Superior temporal gyrus (tissue), 1 donor: Measurements from ENCODE around the gene PLD1.

Source experiments
- DNase-seq: peaks from one replicate; pipeline ENCODE4 v3.0.0-alpha.2; 2016; ENCODE audit errors: extremely low spot score

The PLD1 gene

DNA sequence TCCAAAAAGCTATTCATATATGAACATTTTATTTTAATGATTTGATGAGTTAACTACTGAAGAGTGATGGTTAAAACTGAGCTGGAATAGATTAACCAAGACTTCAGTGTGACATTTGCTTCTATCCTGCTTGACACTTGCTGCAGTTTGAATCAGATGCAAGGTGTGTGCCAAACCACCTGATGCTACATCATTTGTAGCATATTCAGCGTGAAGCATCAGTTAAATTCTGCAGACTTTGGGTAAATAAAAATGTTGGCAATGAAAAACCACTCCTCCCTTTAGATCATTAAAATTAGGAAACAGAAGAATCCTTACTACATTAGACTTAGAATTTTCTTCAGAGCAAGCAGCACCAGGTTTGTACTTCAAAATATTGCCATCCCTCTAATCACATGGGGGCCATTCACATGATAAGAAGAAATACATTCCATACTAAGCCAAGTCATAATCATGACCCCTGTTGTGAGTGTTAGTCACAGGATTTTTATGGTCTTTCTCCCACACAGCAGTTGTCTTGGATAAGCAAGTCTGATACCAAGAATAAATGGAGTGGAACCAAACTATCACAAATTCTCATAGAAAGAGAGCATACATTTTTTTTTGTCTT, 189.4 kb downstream of the PLD1 start:
- DNase-seq: no peak

DNA sequence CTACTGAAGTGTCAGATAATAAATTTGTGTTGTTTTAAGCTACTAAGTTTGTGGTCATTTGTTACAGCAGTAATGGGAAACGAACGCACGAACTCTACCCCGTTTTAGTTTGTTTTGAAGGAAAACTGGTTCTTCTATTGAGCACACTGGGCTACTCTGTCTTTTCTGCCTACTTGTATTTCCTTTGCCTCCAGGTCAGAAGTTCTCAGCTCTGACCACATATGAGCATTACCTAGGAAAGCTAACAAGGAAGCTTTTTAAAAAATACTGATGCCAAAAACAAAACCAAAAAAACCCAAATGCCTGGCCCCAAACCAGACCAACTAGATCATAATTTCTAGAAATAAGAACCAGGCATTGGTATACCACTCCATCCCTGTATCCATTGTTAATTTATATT, 193.5 kb downstream of the PLD1 start:
- DNase-seq: no peak

DNA sequence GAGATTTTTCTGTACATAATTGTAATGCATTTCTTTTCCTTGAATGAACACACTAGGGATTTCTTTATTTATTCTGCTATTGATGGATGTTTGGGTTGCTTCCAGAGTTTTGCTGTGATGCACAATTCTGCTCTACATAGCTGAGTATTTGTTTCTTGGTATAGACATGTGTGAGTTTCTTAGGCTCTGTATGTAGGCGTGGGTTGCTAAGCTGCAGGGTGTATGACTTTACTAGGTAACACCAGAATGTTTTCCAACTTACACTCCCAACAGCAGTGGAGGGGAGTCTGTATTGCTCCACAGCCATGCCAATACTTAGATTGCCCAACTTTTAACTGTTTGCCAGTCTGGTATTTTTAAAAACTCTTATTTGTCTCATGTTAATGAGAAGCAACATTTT, 194.6 kb downstream of the PLD1 start:
- DNase-seq: no peak

DNA sequence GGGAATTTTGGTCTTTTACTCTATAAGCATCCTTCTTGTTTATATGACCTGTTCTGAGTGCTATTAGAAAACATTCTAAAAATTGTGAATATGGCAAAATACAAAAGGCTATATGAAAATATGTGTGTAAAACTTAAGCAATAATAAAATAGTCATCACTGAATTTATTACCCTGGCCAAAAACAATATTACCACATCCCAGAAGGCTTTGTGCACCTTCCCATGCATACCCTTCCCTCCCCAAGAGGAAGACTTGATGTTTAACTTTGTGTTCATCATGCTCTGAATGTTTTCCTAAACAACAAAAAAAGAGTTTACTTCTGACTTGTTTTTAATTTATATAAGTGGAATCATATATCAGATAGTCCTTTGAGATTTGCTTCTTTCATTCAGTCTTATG, 195.0 kb downstream of the PLD1 start:
- DNase-seq: no peak

DNA sequence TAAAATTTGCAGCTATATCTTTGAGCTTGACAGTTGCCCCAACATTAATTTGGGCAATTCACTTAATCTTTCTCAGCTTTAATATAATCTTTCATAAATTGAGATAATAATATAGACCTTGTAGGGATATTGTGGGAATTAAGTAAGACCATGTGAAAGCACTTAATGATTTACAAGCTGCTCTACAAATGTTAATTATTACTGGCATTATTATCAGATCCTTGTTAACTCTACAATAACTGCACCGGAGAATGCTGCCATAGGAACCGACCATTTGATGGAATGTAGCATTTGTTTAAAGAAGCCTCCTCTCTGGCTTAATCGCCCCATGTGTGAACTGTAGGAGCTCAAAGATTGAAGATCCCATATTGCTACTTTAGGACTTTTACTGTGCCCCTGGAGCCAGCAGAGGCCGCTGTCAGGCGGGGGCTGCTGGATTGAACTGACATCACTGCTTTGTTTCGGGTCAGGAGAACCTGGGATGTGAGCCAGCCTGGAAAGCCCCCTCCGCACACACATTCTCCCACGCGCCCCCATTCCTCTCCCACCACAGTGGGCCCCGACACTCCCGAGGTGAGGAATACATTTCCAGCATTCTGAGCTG, 195.9 kb downstream of the PLD1 start:
- peak; percentile 60 for DNase-seq

DNA sequence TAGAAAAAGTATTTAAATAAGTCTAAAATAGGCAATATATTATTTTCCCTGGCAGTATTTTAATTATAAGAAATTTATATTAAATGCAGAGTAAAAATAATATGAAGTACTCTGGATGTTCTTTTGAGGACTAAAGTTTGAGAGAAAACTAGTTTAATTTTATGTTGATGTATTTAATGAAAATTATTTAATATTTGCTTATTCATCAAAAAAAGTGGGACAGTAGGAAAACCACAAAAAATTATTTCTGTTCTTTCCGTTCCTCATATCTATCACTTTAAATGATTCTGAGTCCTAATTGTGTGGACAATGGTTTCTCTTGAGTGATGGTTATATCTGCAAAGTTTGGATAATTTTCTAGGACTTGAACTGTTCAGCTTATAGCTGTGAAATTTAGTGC, 202.8 kb downstream of the PLD1 start:
- DNase-seq: no peak

DNA sequence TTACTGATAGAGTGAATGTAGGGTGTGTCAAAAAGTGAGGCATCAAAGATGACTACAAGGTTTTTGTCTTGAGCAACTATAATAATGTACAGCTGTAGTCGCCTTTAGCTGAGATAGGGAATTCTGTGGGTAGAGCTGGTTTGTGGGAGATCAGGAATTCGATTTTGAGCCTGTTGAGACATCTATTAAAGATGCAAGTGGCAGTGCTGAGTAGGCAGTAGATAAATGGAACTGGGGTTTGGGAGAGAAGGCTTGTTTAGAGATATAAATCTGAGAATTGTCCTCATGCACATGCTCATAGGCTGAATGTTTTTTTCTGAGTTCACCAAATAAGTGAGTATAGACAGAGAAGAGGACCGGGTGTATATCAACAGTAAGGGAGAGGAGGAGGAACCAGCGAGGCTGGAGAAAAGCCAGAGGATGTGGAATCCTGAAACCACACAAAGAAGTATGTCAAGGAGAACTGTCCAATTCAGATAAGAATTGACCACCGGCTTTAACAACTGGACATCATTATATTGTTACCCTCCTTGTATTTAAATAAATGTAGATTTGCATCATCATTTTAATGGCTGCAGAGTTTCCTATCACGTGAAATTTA, 204.0 kb downstream of the PLD1 start:
- no peak for DNase-seq

DNA sequence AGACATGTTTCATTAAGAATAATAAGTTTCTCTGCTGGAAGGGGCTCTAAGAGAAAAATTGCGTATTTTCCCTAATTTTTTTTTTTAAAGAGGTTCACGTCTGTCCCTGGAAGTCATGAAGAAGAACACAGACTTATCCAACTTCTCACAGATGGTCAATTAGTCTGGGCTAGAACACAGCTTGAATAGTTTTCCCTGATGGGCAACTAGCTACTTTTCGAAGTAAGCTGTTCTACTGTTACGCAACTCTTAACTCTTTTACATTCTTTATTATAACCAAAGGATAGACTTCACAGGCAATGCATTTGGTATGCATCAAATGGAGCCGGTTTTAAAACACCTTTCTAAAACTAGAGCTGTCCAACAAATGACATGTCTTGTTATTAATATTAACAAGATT, 205.9 kb downstream of the PLD1 start:
- DNase-seq: no peak

DNA sequence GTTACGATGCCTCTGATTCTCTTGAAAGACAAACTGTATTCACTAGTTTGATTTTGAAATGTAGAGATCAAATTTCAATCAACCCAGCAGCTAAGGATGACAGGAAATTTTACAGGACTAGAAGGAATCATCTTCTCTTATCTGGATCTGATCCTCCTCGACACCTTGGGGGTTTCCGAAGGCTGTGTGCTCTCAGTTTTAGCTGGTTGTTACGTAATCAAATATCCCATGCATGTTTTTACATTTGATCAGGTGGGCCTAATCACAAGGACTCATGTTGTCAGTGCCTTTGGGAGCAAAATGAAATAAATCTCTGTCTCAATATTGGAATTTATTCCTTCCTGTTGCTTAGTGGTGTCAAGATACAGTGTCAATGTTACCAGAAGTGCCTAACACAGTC, 208.2 kb downstream of the PLD1 start:
- DNase-seq: no peak

DNA sequence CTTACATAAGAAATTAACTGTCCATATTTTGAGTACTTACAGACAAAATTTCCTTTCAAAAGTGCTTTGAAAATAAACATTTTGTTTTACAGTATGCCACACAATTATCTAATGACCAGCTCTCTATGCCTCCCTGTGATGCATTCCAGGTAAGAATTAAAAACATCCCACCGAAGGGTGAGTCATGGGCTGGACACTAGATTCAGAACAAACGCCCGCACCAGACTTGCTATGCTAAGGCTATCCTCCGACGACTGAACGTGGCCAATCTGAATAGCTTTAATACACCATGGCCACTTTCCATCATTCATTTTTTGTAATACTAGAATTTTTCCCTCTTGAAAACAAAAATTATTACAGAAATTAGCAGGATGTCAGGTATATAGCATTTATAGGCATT, 210.3 kb downstream of the PLD1 start:
- DNase-seq: no peak

DNA sequence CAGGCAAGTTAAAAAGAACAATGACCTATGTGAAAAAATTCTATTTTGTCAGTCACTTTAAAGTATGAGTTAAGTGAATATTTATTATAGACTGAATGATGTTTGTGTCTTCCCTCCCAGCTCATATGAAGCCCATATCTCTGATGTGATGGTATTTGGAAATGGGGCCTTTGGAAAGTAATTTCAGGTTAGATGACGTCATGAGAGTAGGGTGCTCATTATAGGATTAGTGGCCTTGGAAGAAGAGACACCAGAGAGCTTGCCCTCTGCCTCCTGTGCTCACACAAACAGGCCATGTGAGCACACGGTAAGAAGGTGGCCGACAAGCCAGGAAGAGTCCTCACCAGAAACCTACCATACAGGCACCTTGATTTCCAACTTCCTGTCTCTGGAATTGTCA, 211.3 kb downstream of the PLD1 start:
- no peak for DNase-seq

DNA sequence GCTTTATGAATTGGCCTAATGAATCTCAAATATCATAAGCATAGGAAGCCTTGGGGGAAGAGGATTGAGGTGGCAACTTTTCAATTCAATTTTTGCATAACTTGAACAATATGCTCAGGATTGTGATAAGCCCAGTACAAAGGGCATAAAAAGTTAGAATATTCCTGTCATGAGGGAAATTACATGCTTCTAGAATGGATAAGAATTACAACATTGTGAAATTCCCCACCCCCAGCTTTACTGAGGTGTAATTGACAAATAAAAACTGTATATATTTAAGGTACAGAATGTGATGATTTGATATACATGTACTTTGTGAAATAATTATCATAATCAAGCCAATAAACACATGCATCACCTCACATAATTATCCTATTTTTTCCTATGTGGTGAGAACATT, 217.5 kb downstream of the PLD1 start:
- no peak for DNase-seq

DNA sequence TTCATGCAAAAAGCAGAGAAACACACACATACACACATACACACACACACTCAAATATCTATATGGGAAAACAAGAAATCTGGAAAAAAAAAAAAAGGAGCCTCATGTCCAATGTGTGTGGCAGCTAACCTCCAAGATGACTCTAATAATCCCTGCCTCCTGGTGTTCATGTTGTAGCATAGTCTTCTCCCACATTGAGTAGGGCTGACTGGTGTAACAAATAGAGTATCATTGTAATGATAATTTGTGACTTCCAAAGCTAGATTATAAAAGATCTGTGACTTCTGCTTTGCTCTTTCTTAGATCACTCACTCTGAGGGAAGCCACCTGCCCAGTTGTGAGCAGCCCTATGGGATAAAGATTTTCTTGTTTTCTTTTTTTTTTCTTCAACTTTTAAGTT, 219.2 kb downstream of the PLD1 start:
- no peak for DNase-seq

DNA sequence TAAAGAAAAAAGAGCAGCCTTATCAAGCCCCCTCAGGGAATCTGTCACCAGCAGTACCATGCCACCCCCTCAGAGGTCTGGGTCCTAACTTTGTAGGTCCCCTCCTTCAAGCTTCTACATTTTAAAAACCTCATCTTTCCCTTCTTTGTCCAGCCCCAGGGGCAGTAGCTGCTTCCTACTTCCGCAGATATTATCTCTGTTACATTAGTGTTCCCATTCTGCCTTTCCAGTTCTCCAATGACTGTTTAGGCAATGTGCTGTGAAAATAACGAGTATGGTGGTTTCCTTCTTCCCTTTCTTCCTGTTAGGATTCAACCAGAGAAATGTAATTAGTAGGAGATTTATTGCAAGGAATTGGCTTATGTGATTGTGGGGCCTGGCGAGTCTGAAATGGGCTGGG, 224.0 kb downstream of the PLD1 start:
- DNase-seq: no peak

DNA sequence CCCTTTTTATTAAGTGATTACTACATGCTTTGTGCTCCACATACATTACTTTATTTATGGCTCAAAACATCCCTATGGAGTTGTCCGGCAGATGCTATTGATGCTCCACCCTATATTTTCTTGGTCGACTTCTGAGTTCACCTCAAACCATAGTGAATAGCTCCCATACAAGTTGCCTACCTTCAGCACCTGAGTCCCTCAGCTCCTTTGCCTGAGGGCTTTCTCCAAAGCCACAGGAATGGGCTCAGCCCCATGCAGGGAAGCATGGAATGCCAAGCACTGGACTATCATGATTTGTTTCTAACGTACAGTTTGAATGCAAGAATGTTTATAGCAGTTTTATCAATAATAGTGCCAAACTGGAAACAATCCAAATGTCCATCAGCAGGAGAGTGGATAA, 225.2 kb downstream of the PLD1 start:
- DNase-seq: no peak

DNA sequence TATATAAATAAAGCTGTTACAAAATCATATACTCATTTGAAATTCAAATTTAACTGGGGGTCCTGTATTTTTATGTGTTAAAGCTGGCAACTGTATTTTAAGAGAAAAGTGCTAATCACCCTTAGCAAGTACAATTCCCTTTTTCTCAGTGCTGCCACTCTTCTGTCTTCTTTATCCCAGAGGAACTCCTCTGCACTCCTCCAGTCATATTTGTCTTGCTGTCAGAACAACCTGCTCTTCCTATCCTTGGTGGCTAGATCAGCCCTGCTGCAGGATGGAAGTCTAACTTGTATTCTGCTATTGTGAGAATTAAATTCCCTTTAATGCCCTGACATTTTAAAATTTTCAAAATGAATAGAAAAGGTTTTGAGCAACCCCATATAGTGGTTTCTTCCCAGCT, 226.2 kb downstream of the PLD1 start:
- DNase-seq: no peak

DNA sequence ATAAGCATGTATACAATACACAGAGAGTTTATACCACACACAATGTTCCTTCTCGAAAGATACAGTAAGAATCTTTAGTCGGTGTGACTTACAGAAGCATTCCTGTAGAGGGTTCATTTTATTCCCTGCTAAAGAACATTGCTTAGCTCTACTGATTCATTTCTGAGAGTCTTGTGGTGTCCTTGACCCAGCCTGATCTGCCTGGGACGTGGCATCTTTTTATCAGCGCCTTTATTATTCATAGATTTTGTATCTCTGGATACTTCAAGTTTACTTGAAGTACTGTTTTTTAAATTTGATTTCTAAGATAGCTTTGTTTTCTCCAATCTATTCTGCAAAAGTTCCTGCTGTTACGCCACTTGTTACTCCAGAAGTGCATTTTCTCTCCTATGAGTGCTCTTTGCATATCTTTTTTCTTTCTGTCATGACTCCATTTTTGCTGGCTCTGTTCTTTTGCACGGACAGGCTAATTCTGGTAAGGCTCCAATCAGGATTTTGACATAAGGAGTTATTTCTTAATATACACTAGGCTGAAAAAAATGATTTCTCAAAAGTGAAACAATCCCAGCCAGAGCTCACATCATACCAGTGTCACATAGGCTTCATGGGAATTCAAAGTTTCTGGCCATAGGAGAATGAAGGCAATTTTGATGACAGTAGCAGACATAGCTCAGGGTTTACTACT, 235.6 kb downstream of the PLD1 start:
- DNase-seq: no peak

DNA sequence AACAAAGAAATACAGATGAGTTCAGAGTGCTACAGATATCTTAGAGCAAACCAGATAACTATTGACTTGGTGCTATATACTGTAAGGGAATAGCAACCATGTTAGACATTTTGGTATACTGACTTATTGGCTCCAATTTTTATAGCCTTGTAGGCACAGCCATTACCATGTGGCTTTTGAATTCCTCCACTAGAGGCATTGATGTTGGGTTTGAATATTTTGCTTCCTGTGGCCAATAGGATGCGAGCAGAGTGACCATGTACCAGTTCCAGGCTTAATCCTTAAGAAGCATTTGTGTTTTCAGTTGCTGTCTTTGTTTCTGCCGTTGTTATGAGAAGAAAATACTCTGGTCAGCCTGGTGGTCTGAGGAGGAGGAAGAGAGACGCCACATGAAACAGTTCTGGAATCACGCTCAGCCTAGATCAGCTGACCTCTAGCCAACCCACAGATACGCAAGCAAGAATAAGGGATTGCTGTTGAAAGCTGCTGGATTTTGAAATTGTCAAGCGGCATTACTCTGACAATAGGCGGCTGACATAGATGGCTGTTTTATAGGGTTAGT, 240.6 kb downstream of the PLD1 start:
- no peak for DNase-seq

DNA sequence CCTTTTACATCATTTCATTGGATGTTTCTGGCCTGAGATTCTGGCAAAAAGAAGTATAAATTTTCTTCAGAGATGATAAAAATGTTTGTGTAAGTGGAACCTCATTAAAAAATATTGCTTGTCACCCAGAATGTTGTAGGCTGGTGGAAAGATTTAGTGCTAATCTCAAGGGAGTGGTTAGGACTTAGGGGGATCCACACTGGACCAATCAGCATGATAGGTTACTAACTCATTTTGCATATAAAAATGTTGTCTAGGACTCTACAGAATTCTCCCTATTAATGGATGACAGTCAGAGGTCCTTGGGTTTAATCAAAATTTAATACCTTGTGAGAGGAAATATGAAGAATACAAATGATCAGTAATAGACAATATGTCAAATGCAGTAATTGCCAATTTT, 241.5 kb downstream of the PLD1 start:
- DNase-seq: no peak

DNA sequence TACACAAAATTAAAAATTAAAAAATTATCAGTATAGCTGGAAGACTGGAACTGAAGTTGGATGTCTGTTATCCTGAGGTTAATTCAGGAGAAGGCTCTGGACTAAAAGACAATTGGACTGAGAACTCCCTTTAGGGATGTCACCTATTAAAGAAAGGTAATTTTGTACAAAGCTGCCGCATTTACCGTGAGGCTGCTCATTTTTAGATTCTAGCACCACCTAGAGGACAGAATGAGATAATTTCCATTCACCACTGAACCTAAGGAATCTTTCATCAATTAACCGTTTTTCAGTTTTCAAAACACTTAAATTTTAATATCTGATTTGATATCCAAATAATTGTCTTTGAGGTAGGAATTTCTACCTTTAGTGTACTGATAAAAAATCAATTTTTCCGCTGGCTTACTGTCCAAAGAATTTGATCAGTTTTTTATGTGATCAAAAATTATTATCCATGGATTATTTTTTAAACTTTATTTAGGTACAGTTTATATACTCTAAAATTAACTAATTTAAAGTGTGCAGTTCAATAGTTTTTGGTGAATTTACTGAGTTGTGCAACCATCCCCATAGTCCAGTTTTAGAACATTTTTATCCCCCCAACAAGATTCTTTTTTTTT, 243.4 kb downstream of the PLD1 start:
- peak; percentile 89 for DNase-seq

DNA sequence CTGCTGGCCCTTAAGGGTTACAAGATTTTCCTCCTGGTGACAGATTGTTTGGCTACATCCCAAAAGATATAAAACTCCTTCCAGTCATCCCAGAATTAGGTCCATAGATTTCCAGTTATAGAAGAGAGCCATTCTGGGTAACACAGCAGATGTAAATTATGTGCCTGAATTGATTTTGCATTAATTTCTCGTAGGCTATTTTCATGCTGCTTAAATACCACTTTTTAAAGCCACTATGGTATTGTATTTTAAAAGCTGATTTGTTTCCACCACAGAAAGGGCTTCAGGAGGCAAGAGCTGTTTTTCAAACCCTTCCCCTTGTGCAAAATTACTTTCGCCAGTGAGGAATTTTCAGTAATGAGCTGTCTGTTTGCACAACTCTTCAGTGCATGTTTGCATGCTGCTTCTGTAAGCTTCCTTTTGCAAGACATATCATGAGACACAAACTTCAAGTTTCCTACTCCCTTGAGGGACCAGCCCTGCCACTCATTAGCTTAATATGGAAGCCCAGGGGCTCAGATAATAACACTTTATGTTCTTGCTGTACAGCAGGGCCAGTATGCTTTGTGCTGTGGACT, 244.7 kb downstream of the PLD1 start:
- DNase-seq: no peak
